GM20431 (cell line): ENCODE results near the gene TGM2.

Experiments used
- in situ Hi-C: fragments of 300-500 bp; cut with MseI, MboI; formaldehyde crosslinking; loops from one replicate; pipeline ENCODE4 v1.15.0; 2020; ENCODE audit warnings: low sequenced_read_pairs; ENCODE audit not compliant: unreplicated experiment

TGM2 gene

DNA sequence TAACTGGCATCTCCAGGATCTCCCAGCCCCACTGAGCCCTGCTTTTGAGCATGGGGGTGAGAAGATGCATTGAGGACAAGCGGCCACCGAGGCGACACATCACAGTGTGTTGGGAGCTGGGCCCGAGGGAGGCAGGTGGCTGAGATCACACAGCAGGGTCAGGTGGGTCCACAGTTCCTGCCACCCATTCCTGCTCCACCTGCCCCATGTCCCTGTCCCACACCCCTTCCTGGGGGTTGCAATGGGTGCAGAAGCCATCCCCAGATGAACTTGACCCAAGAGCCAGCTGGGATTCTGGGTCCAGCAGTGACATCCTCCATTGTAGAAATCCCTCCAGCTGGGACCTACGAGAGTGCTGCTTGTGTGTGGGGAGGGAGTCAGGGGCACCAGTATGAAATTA, 1.0 kb downstream of the TGM2 start:
- in situ Hi-C loops, result loop anchor here (10.0 kb wide), 1 partner anchor 89 kb away; no protein-coding TSS in a partner anchor

DNA sequence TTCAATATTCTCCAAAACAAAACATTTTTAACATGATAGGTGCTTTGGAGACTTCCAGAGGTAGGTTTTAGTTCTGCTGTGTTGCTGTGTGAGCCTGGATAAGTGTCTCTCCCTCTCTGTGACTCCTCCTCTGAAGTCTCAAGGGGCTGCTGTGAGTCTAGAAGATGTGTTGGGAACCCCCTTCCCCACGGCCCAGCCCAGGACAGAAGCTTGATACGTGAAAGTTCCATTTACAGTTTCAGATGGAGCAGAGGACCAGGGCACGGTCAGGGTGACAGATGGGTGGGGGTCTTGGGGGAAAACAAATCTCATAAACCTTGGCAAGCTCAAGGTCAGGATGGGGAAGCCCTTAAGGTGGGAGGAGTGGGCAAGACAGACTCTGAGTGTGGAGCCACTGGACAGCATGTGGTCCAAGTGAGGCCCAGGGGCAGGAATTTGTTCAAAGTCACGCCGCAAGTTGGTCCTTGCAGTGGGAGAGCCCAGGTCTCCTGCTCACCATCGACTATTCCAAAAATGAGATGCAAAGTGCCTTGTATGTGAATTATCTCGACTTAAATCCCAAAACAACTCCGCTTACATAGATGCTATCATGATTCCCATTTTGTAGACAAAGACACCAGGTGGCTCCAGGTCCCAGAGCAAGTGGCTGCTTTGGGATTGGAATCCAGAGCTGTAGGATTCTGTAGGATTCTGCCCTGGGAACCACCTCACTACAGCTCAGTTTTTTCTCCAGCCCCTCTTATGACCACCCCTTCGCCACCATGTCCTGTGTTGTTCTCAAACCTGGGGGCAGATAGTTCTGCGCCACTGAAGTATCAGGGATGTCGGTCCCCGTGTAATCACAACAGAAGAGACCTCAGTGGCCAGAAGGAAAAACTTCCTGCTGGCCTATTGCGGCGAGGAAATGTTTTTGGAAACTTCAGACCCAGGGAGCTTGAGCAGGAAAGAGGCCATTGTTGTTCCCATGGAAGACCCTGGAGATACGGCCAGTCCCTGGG, 1.9 kb downstream of the TGM2 start:
- in situ Hi-C loops, result loop anchor here (10.0 kb wide), 1 partner anchor 88 kb away; no protein-coding TSS in a partner anchor

DNA sequence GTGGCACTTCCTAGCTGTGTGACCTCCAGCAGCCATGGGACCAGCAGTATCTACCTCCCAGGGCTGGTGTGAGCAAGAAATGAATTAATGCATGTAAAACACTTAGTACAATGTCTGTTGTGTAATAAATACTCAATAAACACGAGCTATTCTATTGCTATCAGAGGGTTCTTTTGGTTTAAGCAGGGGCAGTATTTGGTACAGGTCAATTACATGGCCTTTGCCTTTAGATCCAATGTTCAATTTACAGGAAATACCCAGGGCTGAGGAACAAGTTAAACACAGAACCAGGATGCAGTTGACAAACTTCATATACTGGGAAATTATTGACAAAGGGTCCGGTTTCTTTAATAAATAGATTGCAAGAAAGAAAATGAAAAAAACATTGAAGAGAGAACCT, 2.9 kb downstream of the TGM2 start:
- in situ Hi-C loops, result loop anchor here (10.0 kb wide), 1 partner anchor 87 kb away; no protein-coding TSS in a partner anchor

- in situ Hi-C loops, result loop anchor here (10.0 kb wide), 1 partner anchor 87 kb away; no protein-coding TSS in a partner anchor
Measured at GRCh38 chr20:38161412-38161774, 3.7 kb downstream of the TGM2 start.

DNA sequence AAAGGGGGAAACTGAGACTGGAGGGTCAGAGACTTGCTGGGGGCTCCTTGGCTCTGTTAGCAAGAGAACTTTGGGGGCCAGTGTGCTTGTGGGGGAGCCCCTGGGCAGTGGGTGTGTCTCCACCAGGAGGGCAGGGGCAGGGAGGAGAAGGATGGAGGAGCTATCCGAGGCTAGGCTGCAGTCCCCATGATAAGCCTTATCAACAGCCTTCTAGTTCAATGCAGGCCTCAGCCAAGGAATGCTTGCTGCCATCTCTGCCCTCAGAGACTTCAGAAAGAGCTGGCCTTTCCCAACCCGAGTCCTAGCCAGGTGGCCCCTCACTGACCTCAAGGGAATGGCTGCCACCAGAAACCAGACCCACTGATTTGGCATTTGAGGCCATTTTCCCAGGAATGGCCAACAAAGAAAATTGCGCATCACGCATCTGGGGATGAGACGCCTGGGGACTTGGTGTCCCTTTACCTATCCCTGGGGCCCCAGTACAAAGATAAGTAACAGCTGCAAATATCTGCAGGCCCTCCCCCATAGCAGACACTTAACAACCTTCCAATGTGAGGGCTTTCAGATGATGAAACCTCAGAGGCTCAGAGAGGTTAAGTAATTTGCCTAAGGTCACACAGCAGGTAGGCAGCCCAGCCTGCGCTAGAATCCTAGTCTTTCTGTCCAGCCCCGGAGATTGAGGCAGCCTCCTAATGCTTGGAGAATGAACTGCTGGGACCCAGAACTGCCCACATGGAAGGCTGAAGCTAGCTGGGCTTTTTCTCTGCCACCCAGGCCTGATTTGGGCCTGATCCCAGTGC, 4.9 kb downstream of the TGM2 start:
- in situ Hi-C loops, result loop anchor here (10.0 kb wide), 1 partner anchor 85 kb away; no protein-coding TSS in a partner anchor

DNA sequence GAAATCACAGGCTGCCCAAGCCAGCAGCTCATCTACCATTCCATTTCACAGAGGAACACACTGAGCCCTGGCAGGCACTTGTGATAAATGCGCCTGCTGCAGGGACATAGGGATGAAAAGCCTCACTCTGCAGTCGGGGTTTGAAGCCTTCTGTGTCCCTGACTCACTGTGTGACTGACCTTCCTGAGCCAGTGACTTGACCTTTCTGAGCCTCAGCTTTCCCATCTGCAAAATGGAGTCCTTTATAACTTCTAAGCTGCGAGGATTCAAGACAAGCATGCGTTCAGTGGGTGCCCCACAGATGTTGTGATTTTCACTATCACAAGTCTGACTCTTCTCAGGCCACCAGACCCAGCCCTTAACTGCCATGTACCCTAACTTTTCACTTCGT, 5.5 kb downstream of the TGM2 start:
- in situ Hi-C loops, result no loop called here

GRCh38 chr20:38158701-38159351, 6.2 kb downstream of the TGM2 start:
- in situ Hi-C loops, result no loop called here

DNA sequence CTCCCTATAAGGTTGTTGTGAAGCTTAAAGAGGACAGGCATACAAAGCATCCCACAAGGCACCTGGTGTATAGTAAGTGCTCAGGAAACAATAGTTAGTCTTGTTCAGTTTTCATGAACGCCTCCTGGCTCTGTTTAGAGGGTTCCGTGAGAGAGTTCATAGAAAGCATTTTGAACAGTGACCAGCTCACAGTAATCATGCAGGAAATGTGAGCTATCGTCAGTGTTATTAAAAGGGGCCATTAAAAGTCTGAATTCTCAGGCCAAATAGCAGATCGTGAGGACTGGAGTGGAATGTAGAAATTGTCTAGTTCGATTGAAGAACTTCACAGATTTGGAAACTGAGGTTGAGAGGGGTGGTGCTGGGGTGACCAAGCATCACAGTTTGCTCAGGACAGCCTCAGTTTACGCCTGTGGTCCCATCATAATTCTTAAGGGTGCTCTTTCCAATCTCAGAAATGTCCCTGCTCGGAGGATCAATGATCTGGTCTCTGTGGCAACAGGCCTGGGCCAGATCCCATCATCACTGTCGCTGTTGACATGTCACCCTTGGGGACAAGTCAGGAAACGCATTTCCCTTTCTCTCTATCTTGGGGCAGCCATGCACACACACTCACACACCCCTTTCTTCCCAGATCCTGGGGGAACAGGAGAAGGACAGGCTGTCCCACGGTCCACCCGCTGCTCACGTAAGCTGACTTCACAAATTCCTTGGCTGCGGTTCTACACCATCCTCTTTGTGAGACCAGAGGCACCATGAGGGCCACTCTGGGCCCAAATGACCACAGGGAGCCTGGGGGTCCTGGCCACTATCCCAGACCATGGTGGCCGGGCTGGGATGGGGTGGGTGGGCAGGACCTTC, 7.2 kb downstream of the TGM2 start:
- in situ Hi-C loops, result no loop called here

DNA sequence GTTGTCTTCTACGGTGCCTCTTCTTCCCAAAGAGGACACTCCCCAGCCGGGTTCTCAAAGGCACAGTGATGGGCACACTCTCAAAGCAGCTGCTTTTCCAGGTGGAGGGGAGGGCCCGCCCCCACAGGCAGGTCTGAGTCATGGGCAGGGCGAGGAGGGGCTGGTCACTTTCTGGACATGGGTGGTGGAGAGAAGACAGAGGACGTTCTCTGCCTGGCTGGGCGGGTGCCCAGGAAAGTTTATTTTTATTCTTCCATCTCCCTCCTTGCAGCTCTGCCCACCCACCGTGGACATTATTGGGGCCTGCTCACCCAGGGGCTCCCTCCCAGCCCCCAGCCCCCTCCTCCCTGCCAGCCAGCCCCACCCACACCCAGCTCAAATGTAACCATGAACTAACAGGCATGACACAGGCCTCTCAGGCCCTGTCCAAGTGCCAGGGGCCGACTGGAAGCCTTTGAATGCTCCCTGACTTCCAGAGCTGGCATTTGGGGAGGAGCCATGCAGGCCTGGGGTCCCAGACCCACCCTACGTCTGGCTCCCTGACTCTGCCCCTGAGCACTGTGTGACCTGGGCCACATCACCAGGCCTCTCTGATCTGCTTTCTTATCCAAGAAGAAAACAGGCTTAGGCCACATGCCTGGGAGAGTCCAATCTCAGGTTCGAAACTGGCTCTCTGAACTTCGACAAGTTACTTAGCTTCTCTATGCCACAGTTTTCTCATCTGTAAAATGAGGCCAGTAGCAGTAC, 8.0 kb downstream of the TGM2 start:
- in situ Hi-C loops, result no loop called here

- in situ Hi-C loops, result no loop called here
Measured at GRCh38 chr20:38156280-38156679, 8.8 kb downstream of the TGM2 start.

DNA sequence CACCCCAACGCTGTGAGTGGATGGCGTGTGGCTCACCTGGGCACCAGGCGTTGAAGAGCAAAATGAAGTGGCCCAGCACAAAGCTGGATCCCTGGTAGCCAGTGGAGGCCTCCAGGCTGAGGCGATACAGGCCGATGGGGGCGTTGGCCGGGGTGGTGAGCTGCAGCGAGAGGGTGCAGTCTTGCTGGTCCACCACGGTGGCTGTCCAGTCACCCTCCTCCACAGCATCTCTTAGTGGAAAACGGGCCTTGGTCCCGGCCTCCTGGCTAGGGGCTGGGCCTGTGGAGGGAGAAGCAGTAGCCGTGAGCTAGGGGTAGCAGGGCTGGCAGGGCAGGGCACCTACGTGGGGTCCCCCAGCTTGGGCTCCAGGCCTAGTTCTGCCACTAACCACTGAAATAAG, 9.3 kb downstream of the TGM2 start:
- in situ Hi-C loops, result no loop called here

DNA sequence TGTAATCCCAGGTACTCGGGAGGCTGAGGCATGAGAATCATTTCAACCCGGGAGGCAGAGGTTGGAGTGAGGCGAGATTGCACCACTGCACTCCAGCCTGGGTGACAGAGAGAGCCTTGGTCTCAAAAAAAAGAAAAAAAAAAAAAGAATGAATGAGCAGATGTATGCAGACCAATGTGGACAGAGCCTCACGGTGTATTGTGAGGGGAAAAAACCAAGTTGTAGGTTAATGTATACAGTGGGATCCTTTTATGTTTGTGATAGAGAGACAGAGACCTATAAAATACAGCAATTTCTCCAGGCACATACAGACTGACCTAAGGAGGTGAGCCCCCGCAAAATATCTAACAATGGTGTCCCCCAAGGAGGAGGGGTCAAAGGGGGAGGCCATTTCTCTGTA, 11.7 kb downstream of the TGM2 start:
- in situ Hi-C loops, result no loop called here

DNA sequence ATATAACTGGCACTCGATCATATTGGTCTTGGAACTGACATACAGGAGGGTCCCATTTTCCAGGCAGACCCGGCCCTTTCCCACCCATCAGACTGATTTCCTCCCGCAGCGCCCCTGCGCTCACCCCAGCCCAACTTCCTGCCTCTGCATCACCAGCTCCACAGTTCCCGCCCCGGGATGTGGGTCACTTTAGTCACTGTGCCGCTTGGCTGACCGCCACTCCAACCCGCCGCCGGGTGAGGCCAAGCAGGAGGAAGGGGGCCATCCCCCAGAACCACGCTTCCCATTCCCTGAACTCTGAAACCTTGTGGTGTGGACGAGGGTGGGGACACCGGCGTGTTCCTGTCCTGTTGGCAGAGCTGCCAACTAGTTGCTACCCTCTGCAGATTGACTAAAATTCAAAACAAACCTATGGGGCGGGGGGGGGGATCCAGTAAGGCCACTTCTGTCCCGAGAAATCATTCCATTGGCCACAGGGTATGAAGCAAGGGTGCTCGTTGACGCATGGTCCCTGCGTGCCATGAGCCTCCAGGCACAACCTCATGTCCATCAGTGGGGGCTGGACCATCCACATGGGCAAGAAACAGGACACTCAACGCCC, 12.3 kb downstream of the TGM2 start:
- in situ Hi-C loops, result no loop called here

- in situ Hi-C loops, result no loop called here
Measured at GRCh38 chr20:38152175-38152620, 12.9 kb downstream of the TGM2 start.

GRCh38 chr20:38151455-38151854, 13.6 kb downstream of the TGM2 start:
- in situ Hi-C loops, result no loop called here

- in situ Hi-C loops, result no loop called here
Measured at GRCh38 chr20:38150335-38151170, 14.5 kb downstream of the TGM2 start.

GRCh38 chr20:38148328-38149102, 16.6 kb downstream of the TGM2 start:
- in situ Hi-C loops, result no loop called here
